DOHH2 (cell line): Measurements from ENCODE around the gene MED25.

Source experiments
- H3F3A ChIP-seq: fragments of 200-600 bp; sonication (generic), shearing (Covaris generic); 2 replicates; pipeline ENCODE4 v1.6.0; 2016; ENCODE audit warnings: antibody characterized with exemption, mild to moderate bottlenecking; ENCODE audit not compliant: control insufficient read depth, insufficient read depth
- H3K27ac ChIP-seq: fragments of 200-600 bp; sonication (generic); 2 replicates; pipeline ENCODE4 v1.5.1; 2014; ENCODE audit warnings: low read depth, mild to moderate bottlenecking, low read length, moderate library complexity
- H3K27me3 ChIP-seq: fragments of 200-600 bp; sonication (generic); 2 replicates; pipeline ENCODE4 v1.6.1; 2014; ENCODE audit warnings: mild to moderate bottlenecking, low read length, mixed read lengths; ENCODE audit not compliant: control insufficient read depth
- H3K36me3 ChIP-seq: fragments of 200-600 bp; sonication (generic); 2 replicates; pipeline ENCODE4 v1.6.1; 2014; ENCODE audit warnings: mild to moderate bottlenecking, low read length, moderate library complexity, mixed read lengths; ENCODE audit not compliant: control insufficient read depth
- H3K4me1 ChIP-seq: fragments of 200-600 bp; sonication (generic); 2 replicates; pipeline ENCODE4 v1.6.1; 2014; ENCODE audit warnings: mild to moderate bottlenecking, low read length, mixed read lengths; ENCODE audit not compliant: control insufficient read depth
- H3K4me2 ChIP-seq: fragments of 200-600 bp; sonication (generic); 2 replicates; pipeline ENCODE4 v1.6.0; 2014; ENCODE audit warnings: mild to moderate bottlenecking, low read length, moderate library complexity
- H3K4me3 ChIP-seq: fragments of 200-600 bp; sonication (generic); 2 replicates; pipeline ENCODE4 v1.5.1; 2014; ENCODE audit warnings: mild to moderate bottlenecking, low read length, mixed read lengths
- H3K79me2 ChIP-seq: fragments of 200-600 bp; sonication (generic); 2 replicates; pipeline ENCODE4 v1.6.1; 2014; ENCODE audit warnings: mild to moderate bottlenecking, low read length, mixed read lengths; ENCODE audit not compliant: control insufficient read depth
- H3K9me2 ChIP-seq: fragments of 200-600 bp; sonication (generic); replicated peaks from 2 replicates; pipeline ENCODE4 v1.6.1; 2014; ENCODE audit warnings: mild to moderate bottlenecking, low read length, mixed read lengths; ENCODE audit not compliant: control insufficient read depth
- H3K9me3 ChIP-seq: fragments of 200-600 bp; sonication (generic); 2 replicates; pipeline ENCODE4 v1.6.1; 2014; ENCODE audit warnings: antibody characterized with exemption, low read length, mixed read lengths; ENCODE audit not compliant: control insufficient read depth, insufficient read depth
- H4K20me1 ChIP-seq: fragments of 200-600 bp; sonication (generic); 2 replicates; pipeline ENCODE4 v1.6.0; 2014; ENCODE audit warnings: low read depth, mild to moderate bottlenecking, antibody characterized with exemption, low read length, moderate library complexity; ENCODE audit not compliant: control insufficient read depth, insufficient read depth
- CTCF ChIP-seq: fragments of 200-600 bp; sonication (generic); IDR thresholded peaks from one replicate; pipeline ENCODE4 v1.5.1; 2014; ENCODE audit warnings: antibody characterized with exemption, mild to moderate bottlenecking, low read depth, low read length; ENCODE audit not compliant: poor library complexity, severe bottlenecking
- EZH2phosphoT487 ChIP-seq: fragments of 200-600 bp; sonication (generic); IDR thresholded peaks from 2 replicates; pipeline ENCODE4 v1.6.1; 2017; ENCODE audit warnings: borderline replicate concordance, mild to moderate bottlenecking, antibody characterized with exemption, low read length, moderate library complexity, mixed read lengths

MED25 gene

DNA sequence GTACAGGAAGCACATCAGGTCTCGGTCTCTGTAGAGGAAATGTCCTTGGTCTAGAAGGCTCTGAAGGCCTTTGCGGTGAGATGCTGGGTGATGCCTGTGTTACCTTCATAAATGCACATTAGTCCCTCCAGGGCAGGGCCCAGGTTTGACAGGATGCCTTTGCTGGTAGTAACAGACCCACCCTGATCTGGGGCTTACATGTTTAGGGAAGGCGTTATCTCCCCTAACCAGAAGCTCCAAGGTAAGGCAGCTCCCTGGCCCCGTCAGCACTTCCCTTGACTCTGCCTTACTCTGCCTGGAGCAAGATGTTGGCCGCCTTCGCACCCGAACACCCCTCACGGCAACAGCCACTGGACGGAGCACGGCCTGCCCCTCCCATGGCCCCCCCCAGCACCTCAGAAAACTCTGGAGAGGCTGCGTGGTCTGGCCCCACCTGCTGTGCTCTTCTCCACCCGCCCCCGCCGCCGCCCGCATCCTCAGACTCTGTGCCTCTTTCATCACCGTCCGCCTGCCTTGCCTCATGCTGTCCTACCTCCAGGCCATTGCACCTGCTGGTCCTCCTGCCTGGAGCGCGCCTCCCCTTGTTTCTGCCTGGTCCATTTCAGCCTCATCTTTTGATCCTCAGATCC lies 42.2 kb upstream of the MED25 start:
- peaks cover 24% of the 10 kb centered on the region for H3K4me1 ChIP-seq
- peaks cover 37% of the 10 kb centered on the region for H3K79me2 ChIP-seq
- H3F3A ChIP-seq = peaks cover 7% of the 10 kb centered on the region
- TF ChIP-seq CTCF (no peak), EZH2phosphoT487 (no peak)
- no peak overlapping the region for H3K27ac ChIP-seq
- H3K4me2 ChIP-seq = no peak overlapping the region
- no peaks in the 10 kb centered on the region for H3K9me3 ChIP-seq
- no peak overlapping the region for H3K4me3 ChIP-seq
- no peaks in the 10 kb centered on the region for H3K9me2 ChIP-seq
- no peaks in the 10 kb centered on the region for H3K36me3 ChIP-seq
- no peaks in the 10 kb centered on the region for H4K20me1 ChIP-seq
- no peaks in the 10 kb centered on the region for H3K27me3 ChIP-seq

- TF ChIP-seq CTCF (no peak), EZH2phosphoT487 (no peak)
- no peaks in the 10 kb centered on the region for H3K9me3 ChIP-seq
- H4K20me1 ChIP-seq = no peaks in the 10 kb centered on the region
- peaks cover 38% of the 10 kb centered on the region for H3K79me2 ChIP-seq
- no peaks in the 10 kb centered on the region for H3K36me3 ChIP-seq
- peaks cover 7% of the 10 kb centered on the region for H3F3A ChIP-seq
- peaks cover 27% of the 10 kb centered on the region for H3K4me1 ChIP-seq
- no peaks in the 10 kb centered on the region for H3K9me2 ChIP-seq
- H3K4me2 ChIP-seq = no peak overlapping the region
- H3K27ac ChIP-seq = no peak overlapping the region
- H3K4me3 ChIP-seq = no peak overlapping the region
- no peaks in the 10 kb centered on the region for H3K27me3 ChIP-seq
Observed at GRCh38 chr19:49776371-49776764, 41.7 kb upstream of the MED25 start.

DNA sequence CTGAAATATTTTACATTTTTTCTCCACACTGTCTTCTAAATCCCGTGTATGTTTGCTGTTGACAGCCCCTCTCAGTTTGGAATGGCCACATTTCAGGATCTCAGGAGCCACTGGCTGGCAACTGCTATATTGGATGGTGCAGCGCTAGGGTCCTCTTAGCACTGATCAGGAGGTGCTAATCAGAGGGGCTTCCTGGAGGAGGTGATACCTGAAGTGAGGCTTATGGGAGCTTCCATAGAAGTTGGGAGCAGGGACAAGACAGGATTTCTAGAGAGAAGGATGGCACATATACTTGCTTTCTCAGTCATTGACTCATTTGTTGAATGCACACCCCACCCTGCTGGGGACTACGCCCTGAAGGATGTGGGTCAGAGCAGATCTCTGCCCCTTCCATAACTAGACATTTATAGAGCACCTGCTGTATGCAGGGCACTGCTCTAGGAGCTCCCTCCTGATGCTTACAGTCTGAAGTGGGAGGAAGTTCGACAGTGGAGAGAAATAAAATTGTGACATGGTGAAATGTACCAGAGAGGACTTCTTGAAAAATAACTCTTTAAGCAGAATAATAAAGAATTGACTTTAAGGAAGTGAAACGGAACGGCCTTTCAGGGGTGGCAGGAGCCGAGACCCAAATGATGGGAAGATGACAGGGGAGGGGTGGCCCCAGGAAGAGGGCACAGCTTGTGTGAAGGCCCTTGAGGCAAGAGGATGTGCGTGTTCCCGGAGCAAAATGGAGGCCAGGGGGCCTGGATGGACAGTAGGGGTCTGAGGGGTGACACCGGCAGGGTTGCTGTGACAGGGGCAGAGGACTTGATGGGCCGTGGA lies 38.1 kb upstream of the MED25 start:
- H3K79me2 ChIP-seq = peaks cover 18% of the 10 kb centered on the region
- peak overlapping the region; percentile 44 for H3K4me2 ChIP-seq
- peaks cover 27% of the 10 kb centered on the region for H3K36me3 ChIP-seq
- H3K27ac ChIP-seq = peak overlapping the region; percentile 38
- H4K20me1 ChIP-seq = no peaks in the 10 kb centered on the region
- TF ChIP-seq CTCF (no peak), EZH2phosphoT487 (no peak)
- peaks cover 27% of the 10 kb centered on the region for H3K4me1 ChIP-seq
- no peaks in the 10 kb centered on the region for H3K27me3 ChIP-seq
- H3K9me3 ChIP-seq = no peaks in the 10 kb centered on the region
- H3F3A ChIP-seq = peaks cover 7% of the 10 kb centered on the region
- no peaks in the 10 kb centered on the region for H3K9me2 ChIP-seq
- peak overlapping the region; percentile 31 for H3K4me3 ChIP-seq
